Parathyroid adenoma (tissue), 2 donors: ENCODE measurements around the gene MTFMT.

Source experiments
- H2AFZ ChIP-seq: fragments of 300-600 bp; sonication (generic); one replicate; pipeline ENCODE4 v1.7.0; 2017; ENCODE audit warnings: antibody characterized with exemption, mild to moderate bottlenecking
- H3K27ac ChIP-seq: fragments of 300-600 bp; sonication (generic); one replicate; pipeline ENCODE4 v1.7.0; 2017
- H3K27me3 ChIP-seq: fragments of 300-600 bp; sonication (generic); one replicate; pipeline ENCODE4 v1.7.0; 2017; ENCODE audit warnings: low read length; ENCODE audit not compliant: control insufficient read depth, insufficient read depth
- H3K36me3 ChIP-seq: fragments of 300-600 bp; sonication (generic); one replicate; pipeline ENCODE4 v1.7.0; 2017; ENCODE audit warnings: low read length; ENCODE audit not compliant: control insufficient read depth, insufficient read depth
- H3K4me1 ChIP-seq: fragments of 300-600 bp; sonication (generic); one replicate; pipeline ENCODE4 v1.7.0; 2017; ENCODE audit warnings: control low read depth
- H3K4me2 ChIP-seq: fragments of 300-600 bp; sonication (generic); one replicate; pipeline ENCODE4 v1.7.0; 2017; ENCODE audit warnings: low read length
- H3K4me3 ChIP-seq: fragments of 300-600 bp; sonication (generic); one replicate; pipeline ENCODE4 v1.7.0; 2017; ENCODE audit warnings: low read depth, low read length
- H3K79me2 ChIP-seq: fragments of 300-600 bp; sonication (generic); one replicate; pipeline ENCODE4 v1.7.0; 2017; ENCODE audit warnings: control low read depth
- H3K9ac ChIP-seq: fragments of 300-600 bp; sonication (generic); one replicate; pipeline ENCODE4 v1.7.0; 2017; ENCODE audit warnings: mild to moderate bottlenecking
- H3K9me3 ChIP-seq: fragments of 300-600 bp; sonication (generic); one replicate; pipeline ENCODE4 v1.7.0; 2017; ENCODE audit warnings: low read length; ENCODE audit not compliant: control insufficient read depth
- TF ChIP-seq, protein P1 (sequence below): fragments of 300-600 bp; sonication (generic); IDR thresholded peaks from one replicate; pipeline ENCODE4 v1.7.0; 2017; ENCODE audit warnings: antibody characterized with exemption, mild to moderate bottlenecking
- donor health status: primary hyperparathyroidism.

The MTFMT gene

DNA sequence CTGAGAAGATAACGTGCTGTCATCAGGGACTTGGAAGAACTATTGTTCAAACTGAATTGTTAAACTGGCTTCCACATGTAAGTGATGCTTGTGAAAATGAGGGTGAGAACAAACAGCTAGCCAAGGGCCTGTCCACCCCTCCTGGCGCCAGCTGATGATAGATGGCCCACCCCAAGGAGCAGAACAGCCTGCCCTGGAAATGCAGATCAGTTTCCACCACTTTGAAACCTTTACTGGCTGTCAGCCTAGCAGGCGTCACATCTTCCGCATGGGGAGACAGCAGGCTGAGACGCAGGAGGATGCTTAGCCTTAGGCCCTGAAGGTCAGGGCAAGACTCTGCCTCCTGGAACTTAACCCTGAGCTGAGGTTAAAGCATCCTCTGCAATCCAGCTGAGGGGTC lies 9.4 kb upstream of the MTFMT start:
- H3K4me2 ChIP-seq, result no peak overlapping the region
- no peak overlapping the region for H3K4me3 ChIP-seq
- TF ChIP-seq, protein P1, sequence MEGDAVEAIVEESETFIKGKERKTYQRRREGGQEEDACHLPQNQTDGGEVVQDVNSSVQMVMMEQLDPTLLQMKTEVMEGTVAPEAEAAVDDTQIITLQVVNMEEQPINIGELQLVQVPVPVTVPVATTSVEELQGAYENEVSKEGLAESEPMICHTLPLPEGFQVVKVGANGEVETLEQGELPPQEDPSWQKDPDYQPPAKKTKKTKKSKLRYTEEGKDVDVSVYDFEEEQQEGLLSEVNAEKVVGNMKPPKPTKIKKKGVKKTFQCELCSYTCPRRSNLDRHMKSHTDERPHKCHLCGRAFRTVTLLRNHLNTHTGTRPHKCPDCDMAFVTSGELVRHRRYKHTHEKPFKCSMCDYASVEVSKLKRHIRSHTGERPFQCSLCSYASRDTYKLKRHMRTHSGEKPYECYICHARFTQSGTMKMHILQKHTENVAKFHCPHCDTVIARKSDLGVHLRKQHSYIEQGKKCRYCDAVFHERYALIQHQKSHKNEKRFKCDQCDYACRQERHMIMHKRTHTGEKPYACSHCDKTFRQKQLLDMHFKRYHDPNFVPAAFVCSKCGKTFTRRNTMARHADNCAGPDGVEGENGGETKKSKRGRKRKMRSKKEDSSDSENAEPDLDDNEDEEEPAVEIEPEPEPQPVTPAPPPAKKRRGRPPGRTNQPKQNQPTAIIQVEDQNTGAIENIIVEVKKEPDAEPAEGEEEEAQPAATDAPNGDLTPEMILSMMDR, result no peak
- H3K36me3 ChIP-seq, result no peaks in the 10 kb centered on the region
- no peaks in the 10 kb centered on the region for H3K4me1 ChIP-seq
- H3K9ac ChIP-seq, result no peak overlapping the region
- no peak overlapping the region for H3K27ac ChIP-seq
- H3K27me3 ChIP-seq, result no peaks in the 10 kb centered on the region
- H3K9me3 ChIP-seq, result no peaks in the 10 kb centered on the region
- H2AFZ ChIP-seq, result no peak overlapping the region
- H3K79me2 ChIP-seq, result no peaks in the 10 kb centered on the region

- H3K36me3 ChIP-seq, result no peaks in the 10 kb centered on the region
- no peaks in the 10 kb centered on the region for H3K27me3 ChIP-seq
- no peak overlapping the region for H3K4me3 ChIP-seq
- H2AFZ ChIP-seq, result no peak overlapping the region
- TF ChIP-seq, protein P1, result no peak
- H3K4me1 ChIP-seq, result no peaks in the 10 kb centered on the region
- H3K4me2 ChIP-seq, result no peak overlapping the region
- no peak overlapping the region for H3K9ac ChIP-seq
- no peaks in the 10 kb centered on the region for H3K79me2 ChIP-seq
- H3K27ac ChIP-seq, result no peak overlapping the region
- no peaks in the 10 kb centered on the region for H3K9me3 ChIP-seq
Measured at GRCh38 chr15:65038428-65038827, 9.0 kb upstream of the MTFMT start.

DNA sequence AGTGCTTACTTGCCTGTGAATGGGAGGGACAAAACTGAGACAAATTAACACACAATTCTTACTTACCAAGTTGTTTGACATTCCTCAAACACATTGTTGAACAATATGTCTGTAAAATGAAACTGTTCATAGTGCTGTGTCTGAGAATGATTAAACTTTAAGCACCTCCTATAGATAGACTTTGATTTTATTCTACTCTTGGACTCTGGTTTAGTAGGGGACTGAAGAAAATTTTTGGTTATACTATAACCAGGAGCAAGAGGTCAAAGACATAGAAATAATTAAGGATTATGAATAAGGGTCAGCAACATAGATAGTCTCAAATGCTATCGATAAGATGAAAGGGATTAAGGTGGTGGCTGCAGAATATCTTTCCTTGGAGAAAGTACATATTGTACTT lies 7.9 kb upstream of the MTFMT start:
- H3K27me3 ChIP-seq, result no peaks in the 10 kb centered on the region
- no peaks in the 10 kb centered on the region for H3K9me3 ChIP-seq
- H3K4me1 ChIP-seq, result no peaks in the 10 kb centered on the region
- no peak overlapping the region for H3K9ac ChIP-seq
- no peak overlapping the region for H3K4me3 ChIP-seq
- H3K36me3 ChIP-seq, result no peaks in the 10 kb centered on the region
- no peak overlapping the region for H3K4me2 ChIP-seq
- H3K27ac ChIP-seq, result no peak overlapping the region
- H2AFZ ChIP-seq, result no peak overlapping the region
- no peaks in the 10 kb centered on the region for H3K79me2 ChIP-seq
- TF ChIP-seq, protein P1, result no peak

GRCh38 chr15:65034719-65035118 lies 5.3 kb upstream of the MTFMT start:
- H3K9me3 ChIP-seq, result no peaks in the 10 kb centered on the region
- H3K27ac ChIP-seq, result no peak overlapping the region
- TF ChIP-seq, protein P1, result no peak
- no peak overlapping the region for H2AFZ ChIP-seq
- H3K27me3 ChIP-seq, result no peaks in the 10 kb centered on the region
- H3K9ac ChIP-seq, result no peak overlapping the region
- no peaks in the 10 kb centered on the region for H3K79me2 ChIP-seq
- no peaks in the 10 kb centered on the region for H3K36me3 ChIP-seq
- no peak overlapping the region for H3K4me3 ChIP-seq
- no peak overlapping the region for H3K4me2 ChIP-seq
- H3K4me1 ChIP-seq, result no peaks in the 10 kb centered on the region

DNA sequence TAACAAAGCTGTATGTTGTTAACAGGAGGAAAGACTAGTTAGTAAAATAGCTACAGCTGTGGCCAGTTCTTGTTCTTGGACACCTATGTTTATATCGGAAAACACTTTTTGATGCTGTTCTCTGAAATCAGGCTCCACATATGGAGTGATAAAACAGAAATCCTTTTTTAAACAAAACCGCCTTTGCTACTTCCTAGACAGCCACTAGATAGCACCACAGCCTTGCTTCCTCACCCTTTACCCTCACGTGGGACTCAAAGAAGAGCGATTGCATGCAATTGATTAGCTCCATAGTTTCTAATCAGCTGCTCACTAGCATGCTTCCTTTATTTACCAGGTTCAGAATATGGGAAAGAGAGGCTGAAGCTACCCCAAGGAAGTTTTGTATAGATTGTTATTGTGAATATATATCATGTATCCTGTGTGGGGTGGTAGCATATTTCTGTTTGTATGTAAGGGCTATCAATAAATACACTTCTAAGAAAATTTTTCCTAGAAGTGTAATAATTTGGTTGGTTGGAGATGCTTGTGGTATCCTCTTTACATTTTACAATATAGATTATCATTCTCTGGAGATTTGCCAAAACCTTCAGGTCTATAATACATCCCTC lies 4.3 kb upstream of the MTFMT start:
- Histone ChIP-seq H3K4me1 (no peaks in the 10 kb centered on the region), H3K79me2 (no peaks in the 10 kb centered on the region), H3K4me2 (no peak overlapping the region), H3K27ac (no peak overlapping the region), H3K9me3 (no peaks in the 10 kb centered on the region), H3K9ac (no peak overlapping the region), H3K36me3 (no peaks in the 10 kb centered on the region), H3K4me3 (no peak overlapping the region), H3K27me3 (no peaks in the 10 kb centered on the region), H2AFZ (no peak overlapping the region)
- TF ChIP-seq, protein P1, result no peak
